Cortex of kidney (tissue), 1 donor: ENCODE results near the gene MAGEA11.
"Not testable (repeated sequence)": the region's sequence is repeated elsewhere in the genome, so short reads cannot be mapped to it uniquely, and the experiment has no call there.

Source experiments
- DNase-seq: peaks from one replicate; lab custom pipeline; 2025; lab: John Stamatoyannopoulos, UW

The MAGEA11 gene, protein sequence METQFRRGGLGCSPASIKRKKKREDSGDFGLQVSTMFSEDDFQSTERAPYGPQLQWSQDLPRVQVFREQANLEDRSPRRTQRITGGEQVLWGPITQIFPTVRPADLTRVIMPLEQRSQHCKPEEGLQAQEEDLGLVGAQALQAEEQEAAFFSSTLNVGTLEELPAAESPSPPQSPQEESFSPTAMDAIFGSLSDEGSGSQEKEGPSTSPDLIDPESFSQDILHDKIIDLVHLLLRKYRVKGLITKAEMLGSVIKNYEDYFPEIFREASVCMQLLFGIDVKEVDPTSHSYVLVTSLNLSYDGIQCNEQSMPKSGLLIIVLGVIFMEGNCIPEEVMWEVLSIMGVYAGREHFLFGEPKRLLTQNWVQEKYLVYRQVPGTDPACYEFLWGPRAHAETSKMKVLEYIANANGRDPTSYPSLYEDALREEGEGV

GRCh38 chrX:149711545-149712236, at the start of gene MAGEA11:
TSS of gene MAGEA11 (plus strand) at chrX:149712060. CDS start at chrX:149713160, 1,100 bp downstream.
- DNase-seq: no peak

DNA sequence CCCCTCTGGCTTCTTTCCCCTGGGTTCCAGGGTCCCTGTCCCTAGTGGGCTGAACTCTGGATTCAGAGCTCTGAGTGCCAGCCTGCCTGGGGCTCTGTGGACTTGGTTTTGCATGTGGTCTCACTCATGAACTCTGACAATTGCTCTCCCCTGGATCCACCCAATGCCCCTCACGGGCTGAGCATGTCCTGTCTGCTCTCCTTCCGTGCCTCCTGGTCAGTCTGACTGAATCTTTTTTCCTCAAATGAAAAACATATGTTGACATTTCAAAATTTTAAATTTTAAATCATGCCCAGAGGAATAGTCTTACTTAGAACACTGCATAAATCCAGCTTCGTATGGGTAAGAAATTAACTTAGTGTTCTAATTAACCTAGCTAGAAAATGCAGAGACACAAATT, 36.8 kb upstream of the MAGEA11 start:
- not testable (repeated sequence) for DNase-seq

GRCh38 chrX:149675554-149675953, 36.3 kb upstream of the MAGEA11 start:
- DNase-seq: not testable (repeated sequence)

GRCh38 chrX:149679164-149679678, 32.6 kb upstream of the MAGEA11 start:
- DNase-seq: not testable (repeated sequence)

DNA sequence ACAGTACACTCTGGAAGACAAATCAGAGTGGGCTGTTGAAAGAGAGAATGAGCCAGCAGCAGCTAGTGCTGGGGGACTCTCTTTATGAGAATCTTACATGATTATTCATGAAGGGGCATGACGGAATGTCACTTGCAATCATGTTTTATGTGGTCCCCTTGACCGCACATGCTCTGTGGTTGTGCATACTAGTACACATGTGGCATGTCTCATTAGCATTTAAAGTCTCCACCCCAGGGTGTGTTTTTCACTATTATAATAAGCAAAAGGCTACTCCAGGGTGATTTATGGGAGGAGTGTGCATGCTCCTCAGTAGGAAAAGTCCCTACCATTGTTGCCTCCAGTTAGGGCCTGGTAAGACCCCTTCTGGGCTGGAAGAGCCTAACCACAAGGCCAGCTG, 30.7 kb upstream of the MAGEA11 start:
- no peak for DNase-seq

DNA sequence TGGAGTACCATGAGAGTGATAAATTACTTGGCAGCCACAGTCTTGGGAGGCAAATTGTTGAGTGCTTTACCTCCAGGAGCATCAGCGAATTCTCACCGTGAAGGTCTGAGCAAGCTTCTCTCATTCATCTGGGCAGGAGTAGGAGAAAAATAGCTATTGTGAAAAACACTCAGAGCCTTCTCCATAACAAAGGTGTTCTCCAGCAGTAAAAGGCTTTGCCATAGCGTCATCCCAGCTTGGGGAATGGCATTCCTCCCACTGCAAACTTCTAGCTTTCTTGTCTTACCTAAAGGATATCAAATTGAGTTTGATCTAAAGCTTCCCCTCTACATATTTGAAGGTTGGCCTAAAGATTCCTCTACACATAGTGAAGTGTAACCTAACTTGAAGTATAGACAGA, 29.8 kb upstream of the MAGEA11 start:
- DNase-seq: no peak

DNA sequence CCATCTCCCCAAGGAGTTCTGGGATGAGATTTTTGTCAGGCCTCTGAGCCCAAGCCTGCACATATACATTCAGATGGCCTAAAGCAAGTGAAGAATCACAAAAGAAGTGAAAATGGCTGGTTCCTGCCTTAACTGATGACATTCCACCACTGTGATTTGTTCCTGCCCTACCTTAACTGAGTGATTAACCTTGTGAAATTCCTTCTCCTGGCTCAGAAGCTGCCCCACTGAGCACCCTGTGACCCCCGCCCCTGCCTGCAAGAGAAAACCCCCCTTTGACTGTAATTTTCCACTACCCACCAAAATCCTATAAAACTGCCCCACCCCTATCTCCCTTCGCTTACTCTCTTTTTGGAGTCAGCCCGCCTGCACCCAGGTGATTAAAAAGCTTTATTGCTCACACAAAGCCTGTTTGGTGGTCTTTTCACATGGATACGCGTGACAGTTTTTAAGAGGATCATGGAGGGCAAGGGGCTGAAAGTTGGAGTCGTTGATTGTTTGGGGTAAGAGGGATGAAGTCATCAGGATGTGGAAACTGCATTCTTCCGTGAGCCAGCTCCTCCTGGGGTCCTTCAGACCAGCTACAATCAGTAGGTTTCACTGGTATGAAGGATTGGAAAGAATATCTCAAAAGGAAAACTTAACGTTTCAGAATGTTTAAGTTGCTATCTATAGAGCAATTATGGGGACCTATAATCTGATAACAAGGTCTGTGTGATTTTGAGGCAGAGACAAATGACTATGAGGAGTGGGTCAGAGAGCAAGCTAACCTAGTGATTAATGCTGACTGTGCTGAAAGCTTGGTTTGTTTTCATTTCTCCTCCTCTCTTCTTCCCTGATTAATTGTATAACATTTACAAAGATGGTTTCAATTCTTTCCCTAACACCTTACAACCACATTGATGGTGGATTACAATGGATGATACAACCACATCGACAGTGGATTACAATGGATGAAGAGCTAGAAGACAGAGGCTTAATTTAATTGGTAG, 28.6 kb upstream of the MAGEA11 start:
- no peak for DNase-seq

DNA sequence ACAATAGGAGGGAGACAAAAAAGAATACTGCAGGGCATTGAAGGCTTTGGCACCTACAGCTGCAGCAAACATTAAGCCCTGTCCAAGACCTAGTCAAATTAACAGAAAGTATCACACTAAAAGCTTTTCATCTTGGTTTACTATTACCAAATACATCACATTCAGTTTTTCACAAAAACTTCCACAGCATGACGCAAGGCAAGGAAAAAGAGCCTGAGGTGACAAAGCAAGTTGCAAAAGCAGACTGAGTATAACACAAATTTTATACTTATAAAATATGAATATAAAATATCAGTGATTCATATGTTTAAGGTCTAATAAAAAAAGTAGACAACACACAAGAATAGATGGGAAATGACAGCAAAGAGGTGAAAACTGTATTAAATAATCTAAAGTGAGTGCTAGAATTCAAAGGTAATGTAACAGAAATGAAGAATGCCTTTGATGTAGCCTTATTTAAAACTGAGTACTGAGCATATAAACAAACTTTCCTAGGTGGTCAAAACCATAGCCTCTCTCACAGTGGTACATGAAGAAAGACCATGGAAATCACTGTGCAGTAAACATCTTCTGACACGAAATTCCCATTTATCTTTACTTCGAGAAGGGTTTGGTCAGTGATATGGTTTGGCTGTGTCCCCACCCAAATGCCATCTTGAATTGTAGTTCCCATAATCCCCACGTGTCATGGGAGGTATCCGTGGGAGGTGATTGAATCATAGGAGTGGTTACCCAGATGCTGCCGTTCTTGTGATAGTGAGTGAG, 27.7 kb upstream of the MAGEA11 start:
- no peak for DNase-seq

DNA sequence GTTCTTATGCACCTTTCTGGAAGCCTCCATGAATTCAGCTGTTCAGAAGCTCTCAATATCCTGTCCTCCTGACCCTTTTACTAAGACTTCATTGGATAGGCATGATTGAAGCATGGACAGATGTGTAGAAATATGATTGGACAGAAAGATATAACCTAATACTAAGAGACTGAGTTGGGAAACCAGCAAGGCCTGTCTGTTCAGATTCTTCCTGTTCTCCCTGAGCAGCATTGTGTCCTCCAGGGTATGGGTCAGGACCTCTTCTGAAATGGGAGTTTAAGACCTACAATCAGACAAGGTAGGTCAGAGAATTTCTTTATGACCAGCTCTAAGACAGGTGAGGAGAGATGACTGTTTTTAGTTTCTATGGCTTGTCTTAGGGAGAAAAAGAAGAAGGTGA, 23.9 kb upstream of the MAGEA11 start:
- DNase-seq: no peak

DNA sequence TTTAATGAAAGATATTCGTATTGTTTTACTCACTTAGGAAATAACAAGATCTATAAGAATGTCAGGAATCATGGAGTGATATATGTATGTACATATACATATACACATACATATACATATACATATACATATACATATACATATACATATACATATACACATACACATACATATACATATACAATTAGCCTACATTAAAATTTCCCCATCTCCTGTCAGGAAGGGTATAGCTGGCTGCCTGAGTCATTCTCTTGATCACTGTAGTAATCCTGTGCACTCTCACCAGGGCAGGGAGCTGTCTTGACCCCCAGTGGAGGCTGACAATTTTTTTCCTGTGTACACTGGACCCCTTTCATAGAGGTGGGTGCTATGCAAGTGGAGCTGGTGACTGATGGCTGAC, 23.3 kb upstream of the MAGEA11 start:
- DNase-seq: no peak

DNA sequence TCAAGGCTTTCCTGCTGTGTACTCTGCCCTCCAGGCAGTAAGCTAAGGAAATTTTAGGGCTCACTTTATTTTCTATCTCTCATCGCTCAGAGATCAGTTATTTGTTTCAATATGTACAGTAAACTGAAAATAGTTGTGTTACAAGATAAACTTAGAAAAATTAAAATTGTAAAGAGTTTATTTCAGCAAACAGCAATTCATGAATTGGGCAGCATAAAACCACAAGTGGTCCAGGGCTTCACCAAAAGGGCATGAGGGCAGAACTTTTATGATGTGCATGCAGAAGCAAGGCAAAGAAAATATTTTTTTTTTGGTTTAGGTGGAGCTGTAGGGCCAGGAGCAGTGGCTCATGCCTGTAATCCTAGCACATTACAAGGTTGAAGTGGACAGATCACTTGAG, 20.1 kb upstream of the MAGEA11 start:
- DNase-seq: no peak

- not testable (repeated sequence) for DNase-seq
These were observed 19.1 kb upstream of the MAGEA11 start for GRCh38 chrX:149692686-149693272.

DNA sequence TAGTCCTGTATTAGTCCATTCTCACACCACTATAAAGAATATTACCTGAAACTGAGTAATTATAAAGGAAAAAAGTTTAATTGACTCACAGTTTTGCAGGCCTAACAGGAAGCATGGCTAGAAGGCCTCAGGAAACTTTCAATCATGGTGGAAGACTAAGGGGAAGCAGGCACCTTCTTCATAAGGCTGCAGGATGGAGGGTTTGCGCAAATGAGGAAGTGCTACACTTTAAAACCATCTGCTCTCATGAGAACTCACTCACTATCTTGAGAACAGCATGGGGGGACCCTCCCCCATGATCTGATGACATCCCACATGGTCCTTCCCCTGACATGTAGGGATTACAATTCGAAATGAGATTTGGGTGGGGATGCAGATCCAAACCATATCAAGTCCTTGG, 12.1 kb upstream of the MAGEA11 start:
- no peak for DNase-seq

GRCh38 chrX:149704664-149705063, 7.2 kb upstream of the MAGEA11 start:
- no peak for DNase-seq

GRCh38 chrX:149707147-149707901, 4.5 kb upstream of the MAGEA11 start:
- no peak for DNase-seq

GRCh38 chrX:149712831-149713230, 971 bp downstream of the MAGEA11 start:
- DNase-seq: no peak

DNA sequence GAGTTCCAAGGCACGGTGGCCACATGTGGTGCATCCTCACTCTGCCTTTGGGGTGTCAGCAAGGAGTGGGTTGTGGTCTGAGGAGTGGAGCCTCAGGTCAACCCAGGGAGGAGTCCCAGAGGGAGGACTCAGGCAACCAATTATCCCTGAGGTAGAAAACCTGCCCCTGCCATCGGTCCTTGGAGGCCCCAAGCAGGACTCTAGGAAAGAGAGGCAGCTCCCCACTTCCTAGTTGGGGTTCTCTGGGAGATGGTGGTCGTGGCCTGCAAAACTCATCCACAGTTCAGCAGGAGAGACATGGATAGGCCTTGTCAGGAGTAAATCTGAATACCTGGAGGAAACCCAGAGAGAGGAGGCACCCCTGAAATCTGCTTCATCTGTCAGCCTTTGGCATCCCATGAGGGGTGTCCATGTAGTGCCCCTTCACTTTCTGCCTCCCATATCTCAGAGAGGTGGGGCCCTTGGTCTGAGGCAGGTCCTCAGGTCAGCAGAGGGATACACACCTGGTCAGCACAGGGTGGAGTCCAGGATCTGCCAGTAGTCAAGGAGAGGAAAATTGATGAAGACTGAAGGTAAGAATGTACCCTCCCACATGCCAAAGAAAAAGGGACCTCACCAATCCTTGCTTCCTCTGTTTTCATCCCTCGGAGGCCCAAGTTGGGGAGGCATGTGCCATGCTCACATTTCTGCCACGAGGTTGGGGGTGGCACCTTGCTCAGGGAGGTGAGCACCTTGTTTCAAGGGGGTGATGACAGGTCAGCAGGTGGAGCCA, 1.6 kb downstream of the MAGEA11 start:
- no peak for DNase-seq

DNA sequence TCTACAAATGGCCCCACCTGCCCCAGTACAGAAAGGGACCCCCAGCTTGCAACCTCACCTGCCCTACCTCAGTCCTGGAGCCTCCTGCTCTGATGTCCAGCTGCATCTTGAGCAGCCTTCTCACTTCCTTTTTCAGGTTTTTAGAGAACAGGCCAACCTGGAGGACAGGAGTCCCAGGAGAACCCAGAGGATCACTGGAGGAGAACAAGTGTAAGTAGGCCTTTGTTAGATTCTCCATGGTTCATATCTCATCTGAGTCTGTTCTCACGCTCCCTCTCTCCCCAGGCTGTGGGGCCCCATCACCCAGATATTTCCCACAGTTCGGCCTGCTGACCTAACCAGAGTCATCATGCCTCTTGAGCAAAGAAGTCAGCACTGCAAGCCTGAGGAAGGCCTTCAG, 3.6 kb downstream of the MAGEA11 start:
- DNase-seq: no peak

DNA sequence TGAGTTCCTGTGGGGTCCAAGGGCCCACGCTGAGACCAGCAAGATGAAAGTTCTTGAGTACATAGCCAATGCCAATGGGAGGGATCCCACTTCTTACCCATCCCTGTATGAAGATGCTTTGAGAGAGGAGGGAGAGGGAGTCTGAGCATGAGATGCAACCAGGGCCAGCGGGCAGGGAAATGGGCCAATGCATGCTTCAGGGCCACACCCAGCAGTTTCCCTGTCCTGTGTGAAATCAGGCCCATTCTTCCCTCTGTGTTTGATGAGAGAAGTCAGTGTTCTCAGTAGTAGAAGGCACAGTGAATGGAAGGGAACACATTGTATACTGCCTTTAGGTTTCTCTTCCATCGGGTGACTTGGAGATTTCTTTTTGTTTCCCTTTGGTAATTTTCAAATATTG, 4.8 kb downstream of the MAGEA11 start:
- DNase-seq: no peak
